PC-9 (cell line): ENCODE data around the gene WDCP.

Source experiments
- CTCF ChIP-seq: fragments of 200-600 bp; sonication (generic); conservative IDR thresholded peaks from 2 replicates; pipeline ENCODE4 v1.6.1; 2017; ENCODE audit warnings: mixed run types, antibody characterized with exemption, mild to moderate bottlenecking, moderate library complexity
- EZH2 ChIP-seq: fragments of 200-600 bp; sonication (generic); IDR thresholded peaks from 2 replicates; pipeline ENCODE4 v1.8.0; 2017; ENCODE audit warnings: antibody characterized with exemption, low read depth

- TF ChIP-seq CTCF (no peak), EZH2 (no peak)
Measured at GRCh38 chr2:24045511-24046508, 1.4 kb downstream of the WDCP start.
